HCT116 (cell line): ENCODE measurements around the gene RYR3.

ENCODE experiments used
- CEBPB ChIP-seq: IDR thresholded peaks from 2 replicates; pipeline ENCODE4 v1.6.1; 2012; ENCODE audit warnings: low read depth
- EZH2 ChIP-seq: fragments of 200-600 bp; sonication (generic); IDR thresholded peaks from 2 replicates; pipeline ENCODE4 v1.6.1; 2017; ENCODE audit warnings: antibody characterized with exemption, mixed run types
- EZH2phosphoT487 ChIP-seq: fragments of 200-600 bp; IDR thresholded peaks from 2 replicates; pipeline ENCODE4 v1.6.1; 2018; ENCODE audit warnings: antibody characterized with exemption, borderline replicate concordance
- FOSL1 ChIP-seq: IDR thresholded peaks from 2 replicates; pipeline ENCODE4 v1.6.1; 2012; ENCODE audit warnings: low read depth
- MAX ChIP-seq: IDR thresholded peaks from 2 replicates; pipeline ENCODE4 v1.6.1; 2012
- POLR2A ChIP-seq: IDR thresholded peaks from 2 replicates; pipeline ENCODE4 v1.7.0; 2011; ENCODE audit warnings: borderline replicate concordance; ENCODE audit not compliant: insufficient read depth, insufficient read length; ENCODE audit errors: extremely low read depth
- POLR2AphosphoS5 ChIP-seq: IDR thresholded peaks from 2 replicates; pipeline ENCODE4 v1.6.1; 2011; ENCODE audit warnings: mild to moderate bottlenecking, low read depth, low read length, moderate library complexity
- RAD21 ChIP-seq: IDR thresholded peaks from 2 replicates; pipeline ENCODE4 v1.6.1; 2012; ENCODE audit warnings: low read depth, mild to moderate bottlenecking
- REST ChIP-seq: IDR thresholded peaks from 2 replicates; pipeline ENCODE4 v1.6.1; 2012; ENCODE audit warnings: low read depth
- SRF ChIP-seq: IDR thresholded peaks from 2 replicates; pipeline ENCODE4 v1.6.1; 2012; ENCODE audit warnings: low read depth
- ZFX ChIP-seq: fragments of 450-650 bp; IDR thresholded peaks from 2 replicates; pipeline ENCODE4 v1.6.1; 2017
- ZNF274 ChIP-seq: fragments of 200-500 bp; sonication (Bioruptor generic); IDR thresholded peaks from 2 replicates; pipeline ENCODE4 v1.6.1; 2014; ENCODE audit warnings: mild to moderate bottlenecking, low read depth, low read length, inconsistent platforms
- TF ChIP-seq, protein P1 (sequence below), 3 experiments: fragments of 200-600 bp in 1 of 3; sonication (generic) in 1 of 3; IDR thresholded peaks in 2 of 3; conservative IDR thresholded peaks in 1 of 3; 2 replicates each; pipeline ENCODE4 v1.5.1; 2012 to 2017; ENCODE audit warnings: low read depth in 2 of 3, low read length in 2 of 3, antibody characterized with exemption in 1 of 3, borderline replicate concordance in 1 of 3, control low read depth in 1 of 3, mild to moderate bottlenecking in 1 of 3, mixed read lengths in 1 of 3, mixed run types in 1 of 3, moderate library complexity in 1 of 3; ENCODE audit not compliant: insufficient read depth in 1 of 3

DNA sequence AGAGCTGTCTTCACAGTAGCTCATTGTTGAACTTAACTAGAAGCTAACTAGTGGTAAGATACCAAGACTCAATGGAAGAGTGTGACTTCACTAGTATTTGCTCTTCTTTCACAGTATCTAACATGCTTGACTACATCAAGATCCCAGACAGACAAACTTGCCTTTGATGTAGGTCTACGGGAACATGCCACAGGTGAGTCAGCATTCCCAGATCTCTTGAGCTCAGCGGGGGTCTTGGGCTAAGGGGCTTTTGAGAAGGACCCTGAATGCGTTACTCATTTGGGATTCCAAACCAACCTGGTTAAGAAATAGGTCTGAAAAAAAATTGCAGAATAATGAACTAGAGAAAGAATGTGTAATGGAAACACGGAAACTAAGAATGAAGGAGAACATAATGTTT, 222.4 kb downstream of the RYR3 start:
- no peak for TF ChIP-seq ZFX
- no peak for TF ChIP-seq FOSL1
- TF ChIP-seq, protein P1, sequence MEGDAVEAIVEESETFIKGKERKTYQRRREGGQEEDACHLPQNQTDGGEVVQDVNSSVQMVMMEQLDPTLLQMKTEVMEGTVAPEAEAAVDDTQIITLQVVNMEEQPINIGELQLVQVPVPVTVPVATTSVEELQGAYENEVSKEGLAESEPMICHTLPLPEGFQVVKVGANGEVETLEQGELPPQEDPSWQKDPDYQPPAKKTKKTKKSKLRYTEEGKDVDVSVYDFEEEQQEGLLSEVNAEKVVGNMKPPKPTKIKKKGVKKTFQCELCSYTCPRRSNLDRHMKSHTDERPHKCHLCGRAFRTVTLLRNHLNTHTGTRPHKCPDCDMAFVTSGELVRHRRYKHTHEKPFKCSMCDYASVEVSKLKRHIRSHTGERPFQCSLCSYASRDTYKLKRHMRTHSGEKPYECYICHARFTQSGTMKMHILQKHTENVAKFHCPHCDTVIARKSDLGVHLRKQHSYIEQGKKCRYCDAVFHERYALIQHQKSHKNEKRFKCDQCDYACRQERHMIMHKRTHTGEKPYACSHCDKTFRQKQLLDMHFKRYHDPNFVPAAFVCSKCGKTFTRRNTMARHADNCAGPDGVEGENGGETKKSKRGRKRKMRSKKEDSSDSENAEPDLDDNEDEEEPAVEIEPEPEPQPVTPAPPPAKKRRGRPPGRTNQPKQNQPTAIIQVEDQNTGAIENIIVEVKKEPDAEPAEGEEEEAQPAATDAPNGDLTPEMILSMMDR (IDR thresholded peaks at IDR 0.05 in 2 of 3, conservative IDR thresholded peaks at IDR 0.05 in 1 of 3; ENCODE audit: borderline replicate concordance in 1 of 3, insufficient read depth in 1 of 3, low read depth in 2 of 3, low read length in 2 of 3): no peak
- no peak for TF ChIP-seq SRF
- no peak for TF ChIP-seq POLR2A
- no peak for TF ChIP-seq POLR2AphosphoS5
- no peak for TF ChIP-seq MAX
- TF ChIP-seq EZH2: no peak
- no peak for TF ChIP-seq CEBPB
- TF ChIP-seq EZH2phosphoT487: no peak
- no peak for TF ChIP-seq ZNF274
- no peak for TF ChIP-seq RAD21
- no peak for TF ChIP-seq REST
